ENCODE measurements around the gene B3GLCT.
"Not testable (repeated sequence)": the region's sequence is repeated elsewhere in the genome, so short reads cannot be mapped to it uniquely, and the experiment has no call there.

B3GLCT gene

GRCh38 chr13:31322702-31323405 lies 123.1 kb downstream of the B3GLCT start:
- Mint-ChIP-seq H3K4me3 (no peak overlapping the region), H3K27ac (no peak overlapping the region), H3K36me3 (peaks cover 34% of the 10 kb centered on the region), H3K4me1 (ENCODE audit: low read depth) (no peaks in the 10 kb centered on the region), H3K27me3 (no peaks in the 10 kb centered on the region), H3K9me3 (ENCODE audit: low read depth) (no peaks in the 10 kb centered on the region)

GRCh38 chr13:31327182-31327860 lies 127.5 kb downstream of the B3GLCT start:
- no peaks in the 10 kb centered on the region for H3K27me3 Mint-ChIP-seq
- peaks cover 47% of the 10 kb centered on the region for H3K36me3 Mint-ChIP-seq
- H3K27ac Mint-ChIP-seq, result no peak overlapping the region
- no peaks in the 10 kb centered on the region for H3K4me1 Mint-ChIP-seq (ENCODE audit: low read depth)
- no peak overlapping the region for H3K4me3 Mint-ChIP-seq
- H3K9me3 Mint-ChIP-seq (ENCODE audit: low read depth), result no peaks in the 10 kb centered on the region

- Mint-ChIP-seq H3K4me1 (ENCODE audit: low read depth) (no peaks in the 10 kb centered on the region), H3K9me3 (ENCODE audit: low read depth) (peaks cover 4% of the 10 kb centered on the region), H3K4me3 (no peak overlapping the region), H3K27me3 (no peaks in the 10 kb centered on the region), H3K36me3 (peaks cover 46% of the 10 kb centered on the region), H3K27ac (no peak overlapping the region)
Observed at GRCh38 chr13:31328549-31329235, 128.9 kb downstream of the B3GLCT start.

GRCh38 chr13:31330236-31330635 lies 130.5 kb downstream of the B3GLCT start:
- H3K4me3 Mint-ChIP-seq, result no peak overlapping the region
- H3K27ac Mint-ChIP-seq, result no peak overlapping the region
- H3K36me3 Mint-ChIP-seq, result peaks cover 33% of the 10 kb centered on the region
- H3K27me3 Mint-ChIP-seq, result peaks cover 2% of the 10 kb centered on the region
- peaks cover 8% of the 10 kb centered on the region for H3K9me3 Mint-ChIP-seq (ENCODE audit: low read depth)
- H3K4me1 Mint-ChIP-seq (ENCODE audit: low read depth), result no peaks in the 10 kb centered on the region

GRCh38 chr13:31331068-31331467 lies 131.3 kb downstream of the B3GLCT start:
- Mint-ChIP-seq H3K27ac (no peak overlapping the region), H3K4me1 (ENCODE audit: low read depth) (no peaks in the 10 kb centered on the region), H3K27me3 (peaks cover 3% of the 10 kb centered on the region), H3K4me3 (no peak overlapping the region), H3K36me3 (peaks cover 29% of the 10 kb centered on the region), H3K9me3 (ENCODE audit: low read depth) (peaks cover 9% of the 10 kb centered on the region)

GRCh38 chr13:31334547-31334946 lies 134.8 kb downstream of the B3GLCT start:
- Mint-ChIP-seq H3K27ac (no peak overlapping the region), H3K9me3 (ENCODE audit: low read depth) (peaks cover 17% of the 10 kb centered on the region), H3K4me1 (ENCODE audit: low read depth) (no peaks in the 10 kb centered on the region), H3K4me3 (no peak overlapping the region), H3K27me3 (peaks cover 3% of the 10 kb centered on the region), H3K36me3 (peaks cover 15% of the 10 kb centered on the region)

- Mint-ChIP-seq H3K36me3 (peaks cover 14% of the 10 kb centered on the region), H3K27me3 (peaks cover 3% of the 10 kb centered on the region), H3K27ac (no peak overlapping the region), H3K9me3 (ENCODE audit: low read depth) (peaks cover 17% of the 10 kb centered on the region), H3K4me3 (no peak overlapping the region), H3K4me1 (ENCODE audit: low read depth) (no peaks in the 10 kb centered on the region)
Observed at GRCh38 chr13:31334994-31335557, 135.3 kb downstream of the B3GLCT start.

GRCh38 chr13:31339616-31340015 lies 139.8 kb downstream of the B3GLCT start:
- H3K9me3 Mint-ChIP-seq (ENCODE audit: low read depth); H3K27ac Mint-ChIP-seq; H3K4me1 Mint-ChIP-seq (ENCODE audit: low read depth); H3K27me3 Mint-ChIP-seq; H3K36me3 Mint-ChIP-seq; H3K4me3 Mint-ChIP-seq: not testable (repeated sequence)

GRCh38 chr13:31340848-31341247 lies 141.1 kb downstream of the B3GLCT start:
- not testable (repeated sequence) for H3K4me3 Mint-ChIP-seq, H3K27ac Mint-ChIP-seq

GRCh38 chr13:31346891-31347290 lies 147.1 kb downstream of the B3GLCT start:
- H3K27me3 Mint-ChIP-seq, result peaks cover 14% of the 10 kb centered on the region
- no peaks in the 10 kb centered on the region for H3K9me3 Mint-ChIP-seq (ENCODE audit: low read depth)
- H3K4me1 Mint-ChIP-seq (ENCODE audit: low read depth), result no peaks in the 10 kb centered on the region
- H3K4me3 Mint-ChIP-seq, result no peak overlapping the region
- no peaks in the 10 kb centered on the region for H3K36me3 Mint-ChIP-seq
- no peak overlapping the region for H3K27ac Mint-ChIP-seq

More at GRCh38 chr13:31340848-31341247, 141.1 kb downstream of the B3GLCT start:
- not testable (repeated sequence) for H3K4me1 Mint-ChIP-seq (ENCODE audit: low read depth); H3K36me3 Mint-ChIP-seq; H3K27me3 Mint-ChIP-seq; H3K9me3 Mint-ChIP-seq (ENCODE audit: low read depth)

- Mint-ChIP-seq H3K36me3 (no peaks in the 10 kb centered on the region), H3K4me1 (ENCODE audit: low read depth) (no peaks in the 10 kb centered on the region), H3K27me3 (peaks cover 16% of the 10 kb centered on the region), H3K27ac (no peak overlapping the region), H3K4me3 (no peak overlapping the region), H3K9me3 (ENCODE audit: low read depth) (peaks cover under 1% of the 10 kb centered on the region)
Observed at GRCh38 chr13:31349156-31349555, 149.4 kb downstream of the B3GLCT start.

- H3K36me3 Mint-ChIP-seq, result no peaks in the 10 kb centered on the region
- peaks cover 9% of the 10 kb centered on the region for H3K9me3 Mint-ChIP-seq (ENCODE audit: low read depth)
- peaks cover 16% of the 10 kb centered on the region for H3K27me3 Mint-ChIP-seq
- H3K27ac Mint-ChIP-seq, result no peak overlapping the region
- no peak overlapping the region for H3K4me3 Mint-ChIP-seq
- no peaks in the 10 kb centered on the region for H3K4me1 Mint-ChIP-seq (ENCODE audit: low read depth)
Observed at GRCh38 chr13:31350560-31350959, 150.8 kb downstream of the B3GLCT start.

- H3K27me3 Mint-ChIP-seq, result peaks cover 16% of the 10 kb centered on the region
- H3K4me1 Mint-ChIP-seq (ENCODE audit: low read depth), result no peaks in the 10 kb centered on the region
- H3K36me3 Mint-ChIP-seq, result no peaks in the 10 kb centered on the region
- no peak overlapping the region for H3K27ac Mint-ChIP-seq
- no peak overlapping the region for H3K4me3 Mint-ChIP-seq
- peaks cover 14% of the 10 kb centered on the region for H3K9me3 Mint-ChIP-seq (ENCODE audit: low read depth)
Observed at GRCh38 chr13:31351376-31351775, 151.6 kb downstream of the B3GLCT start.

GRCh38 chr13:31352467-31352866 lies 152.7 kb downstream of the B3GLCT start:
- Mint-ChIP-seq H3K9me3 (ENCODE audit: low read depth) (peaks cover 14% of the 10 kb centered on the region), H3K4me3 (no peak overlapping the region), H3K27ac (no peak overlapping the region), H3K4me1 (ENCODE audit: low read depth) (no peaks in the 10 kb centered on the region), H3K27me3 (peaks cover 16% of the 10 kb centered on the region), H3K36me3 (no peaks in the 10 kb centered on the region)

GRCh38 chr13:31355001-31355400 lies 155.2 kb downstream of the B3GLCT start:
- Mint-ChIP-seq H3K27me3 (peaks cover 11% of the 10 kb centered on the region), H3K27ac (no peak overlapping the region), H3K9me3 (ENCODE audit: low read depth) (peaks cover 14% of the 10 kb centered on the region), H3K36me3 (no peaks in the 10 kb centered on the region), H3K4me3 (no peak overlapping the region), H3K4me1 (ENCODE audit: low read depth) (no peaks in the 10 kb centered on the region)

All from activated naive CD8-positive, alpha-beta T cell (primary cell).